ENCODE measurements around the gene ALDH3B2. TPM values are rescaled to one million over a fixed set of nuclear protein-coding genes. Genes with fewer than 3 reads are reported as not detected.
"Not testable (repeated sequence)": the region's sequence is repeated elsewhere in the genome, so short reads cannot be mapped to it uniquely, and the experiment has no call there.

The ALDH3B2 gene, protein sequence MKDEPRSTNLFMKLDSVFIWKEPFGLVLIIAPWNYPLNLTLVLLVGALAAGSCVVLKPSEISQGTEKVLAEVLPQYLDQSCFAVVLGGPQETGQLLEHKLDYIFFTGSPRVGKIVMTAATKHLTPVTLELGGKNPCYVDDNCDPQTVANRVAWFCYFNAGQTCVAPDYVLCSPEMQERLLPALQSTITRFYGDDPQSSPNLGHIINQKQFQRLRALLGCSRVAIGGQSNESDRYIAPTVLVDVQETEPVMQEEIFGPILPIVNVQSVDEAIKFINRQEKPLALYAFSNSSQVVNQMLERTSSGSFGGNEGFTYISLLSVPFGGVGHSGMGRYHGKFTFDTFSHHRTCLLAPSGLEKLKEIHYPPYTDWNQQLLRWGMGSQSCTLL
- not detected in 2 replicates for total RNA-seq

DNA sequence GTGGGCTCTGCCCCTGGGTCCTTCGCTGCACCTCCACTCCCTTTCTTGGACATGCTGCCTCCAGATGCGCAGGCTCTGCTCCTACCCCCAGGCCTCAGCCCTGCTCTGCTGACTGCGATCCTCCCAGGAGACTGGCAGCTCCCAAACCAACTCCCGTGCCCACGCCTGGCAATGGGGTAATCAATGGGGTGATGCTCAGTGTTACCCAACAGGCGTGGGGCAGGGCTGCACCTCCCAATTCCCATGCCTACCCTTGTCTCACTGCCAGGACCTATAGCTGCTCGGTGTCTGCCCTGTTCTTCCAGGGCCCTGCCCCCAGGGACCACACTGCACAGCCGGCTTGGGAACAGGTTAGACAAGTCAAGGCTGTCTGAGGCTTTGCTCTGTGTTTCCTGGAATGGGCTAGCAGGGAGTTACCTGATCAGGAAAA is at the start of gene ALDH3B2:
Gene ALDH3B2, minus strand, starts transcription at position 182 of the 430 bp plus-strand sequence. CDS start 7,688 bp downstream, outside the sequence.
- no peak for DNase-seq (ENCODE audit: low read depth, low spot score)

- not testable (repeated sequence) for DNase-seq (ENCODE audit: low read depth, low spot score)
Observed at GRCh38 chr11:67723036-67723435, 48.6 kb upstream of the ALDH3B2 start.

DNA sequence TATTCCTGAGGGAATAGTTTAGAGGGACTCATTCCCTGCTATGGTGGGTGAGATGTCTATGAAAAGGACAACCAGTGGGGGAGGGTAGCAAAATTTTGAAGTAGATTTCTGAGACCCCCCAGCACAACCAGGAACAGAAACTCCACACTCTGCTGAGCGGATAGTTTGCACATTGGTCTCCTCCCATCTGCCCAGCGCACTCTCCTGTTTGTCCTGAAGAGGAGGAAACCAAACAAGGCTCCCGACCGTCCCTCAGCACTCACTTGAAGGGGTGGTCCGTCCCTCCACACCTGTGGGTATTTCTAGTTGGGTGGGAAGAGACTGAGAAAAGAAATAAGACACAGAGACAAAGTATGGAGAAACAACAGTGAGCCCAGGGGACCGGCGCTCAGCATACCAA is 41.8 kb upstream of the ALDH3B2 start:
- DNase-seq (ENCODE audit: low read depth, low spot score), result not testable (repeated sequence)

- DNase-seq (ENCODE audit: low read depth, low spot score), result not testable (repeated sequence)
Observed at GRCh38 chr11:67715801-67716200, 41.4 kb upstream of the ALDH3B2 start.

DNA sequence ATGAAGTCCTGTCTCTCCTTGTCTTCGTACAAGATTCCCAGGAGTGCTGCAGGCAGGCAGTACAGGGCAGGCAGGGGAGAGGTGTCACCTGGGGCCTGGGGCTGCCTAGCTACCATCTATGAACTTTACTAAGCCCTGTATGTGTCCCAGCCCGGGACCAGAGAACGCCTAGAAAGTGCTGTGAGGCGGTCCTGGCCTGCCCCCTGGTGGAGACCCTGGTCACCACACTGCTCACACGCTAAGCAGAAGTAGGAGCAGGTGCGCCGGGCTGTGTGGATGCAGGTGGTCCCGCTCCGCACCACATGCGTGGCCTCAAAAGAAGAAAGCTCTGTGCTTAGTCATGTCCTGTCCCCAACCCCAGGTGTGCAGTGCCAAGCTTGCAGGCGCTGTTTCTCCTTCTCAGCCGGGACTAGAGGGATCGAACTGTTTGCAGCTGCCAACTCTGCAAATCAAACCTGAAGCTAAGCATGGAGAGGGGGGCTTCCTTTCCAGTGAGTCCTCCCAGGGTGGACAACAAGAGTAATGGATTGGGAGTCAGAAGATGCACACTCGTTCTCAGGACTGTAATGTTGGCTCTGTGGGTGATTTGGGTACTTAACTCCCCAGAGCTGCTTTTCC is 39.6 kb upstream of the ALDH3B2 start:
- not testable (repeated sequence) for DNase-seq (ENCODE audit: low read depth, low spot score)

- DNase-seq (ENCODE audit: low read depth, low spot score), result not testable (repeated sequence)
Observed at GRCh38 chr11:67711676-67712075, 37.3 kb upstream of the ALDH3B2 start.

DNA sequence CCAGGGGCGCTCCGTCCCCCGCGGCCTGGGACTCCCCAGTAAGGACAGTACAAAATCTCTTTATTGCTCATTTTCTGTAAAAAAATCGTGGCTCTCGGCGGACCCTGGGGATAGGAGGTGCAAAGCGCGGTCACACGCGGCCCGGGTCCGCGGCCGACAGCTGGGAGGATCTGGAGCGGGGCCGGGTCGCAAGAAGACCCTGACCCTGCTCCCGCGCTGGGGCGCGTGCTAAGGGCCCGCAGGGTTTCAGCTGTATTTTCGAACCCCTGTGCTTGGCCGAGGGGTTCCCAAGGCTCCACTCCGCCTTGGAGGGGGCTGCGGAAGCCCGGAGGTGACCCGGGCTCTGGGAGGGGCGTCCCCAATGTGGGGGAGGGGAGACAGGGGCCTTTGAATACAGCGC is 36.8 kb upstream of the ALDH3B2 start:
- not testable (repeated sequence) for DNase-seq (ENCODE audit: low read depth, low spot score)

DNA sequence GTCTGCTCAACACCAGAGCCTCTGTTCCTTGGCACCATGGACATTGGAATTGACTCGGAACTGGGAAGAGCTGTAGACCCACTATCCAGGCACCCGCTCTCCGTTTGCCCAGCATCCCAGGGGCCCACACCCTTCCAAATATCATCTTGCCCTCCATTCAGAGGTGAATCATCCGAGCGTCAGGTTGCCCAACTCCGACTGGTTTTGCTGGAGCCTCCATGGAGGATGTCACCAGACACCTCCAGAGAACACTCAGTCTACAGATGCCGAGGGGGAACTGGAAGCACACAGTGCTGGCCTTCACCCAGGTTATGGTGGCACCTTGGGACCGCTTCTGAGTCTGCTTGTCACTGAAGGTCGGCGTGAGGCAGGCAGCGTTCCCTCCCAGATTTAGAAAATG is 35.4 kb upstream of the ALDH3B2 start:
- not testable (repeated sequence) for DNase-seq (ENCODE audit: low read depth, low spot score)

- no peak for DNase-seq (ENCODE audit: low read depth, low spot score)
Observed at GRCh38 chr11:67705264-67705663, 30.8 kb upstream of the ALDH3B2 start.

GRCh38 chr11:67704524-67704923 is 30.1 kb upstream of the ALDH3B2 start:
- DNase-seq (ENCODE audit: low read depth, low spot score), result no peak

- DNase-seq (ENCODE audit: low read depth, low spot score), result not testable (repeated sequence)
Observed at GRCh38 chr11:67703709-67704108, 29.3 kb upstream of the ALDH3B2 start.

DNA sequence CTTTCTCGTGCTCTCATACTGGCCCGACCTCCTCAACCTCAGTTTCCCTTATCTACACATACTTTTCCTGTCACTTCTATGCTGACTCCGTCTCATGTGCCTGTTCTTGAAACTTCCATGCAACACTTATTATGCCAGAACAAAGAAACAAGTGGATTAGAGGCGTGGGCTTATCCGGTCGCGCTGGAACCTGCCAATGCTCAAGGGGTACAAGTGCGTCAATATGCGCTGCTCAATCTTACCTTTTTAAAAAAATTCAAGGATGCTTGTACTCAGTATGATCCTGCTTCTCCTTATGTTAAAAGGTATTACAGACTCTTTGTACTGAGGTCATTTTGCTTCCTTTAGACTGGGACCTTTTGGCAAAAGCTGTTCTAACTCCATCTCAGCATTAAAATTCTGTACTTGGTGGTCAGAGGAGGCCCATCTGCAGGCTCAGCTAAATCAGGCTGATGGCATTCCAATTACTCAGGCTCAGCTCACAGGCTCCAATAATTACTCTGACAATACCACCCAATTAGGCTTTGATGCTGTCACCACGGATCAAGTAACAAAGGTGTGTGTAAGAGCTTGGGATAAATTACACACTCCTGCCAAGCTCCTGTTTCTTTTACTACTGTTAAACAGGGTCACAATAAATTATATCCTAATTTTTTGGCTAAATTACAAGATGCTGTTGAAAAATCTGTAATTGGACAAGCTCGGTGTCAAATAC is 26.3 kb upstream of the ALDH3B2 start:
- no peak for DNase-seq (ENCODE audit: low read depth, low spot score)

DNA sequence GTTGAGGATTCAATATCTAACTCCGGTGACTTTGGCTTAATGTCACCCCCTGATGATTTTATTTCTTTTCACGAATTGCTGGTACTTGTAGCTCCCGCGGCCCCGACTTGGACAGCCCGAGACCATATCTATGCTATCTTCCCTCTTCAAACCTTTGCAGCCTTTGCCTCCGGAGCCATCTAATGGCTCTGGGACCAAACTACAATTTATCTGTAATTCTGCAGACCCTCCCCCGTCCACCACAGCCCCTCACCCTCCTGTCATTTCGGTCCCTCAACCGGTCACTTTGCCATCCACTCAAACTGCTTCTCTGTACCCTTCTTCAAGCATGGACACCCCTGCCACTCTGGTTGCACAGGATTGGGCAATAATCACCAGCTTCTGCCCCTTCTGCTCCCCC is 25.7 kb upstream of the ALDH3B2 start:
- DNase-seq (ENCODE audit: low read depth, low spot score), result no peak

- no peak for DNase-seq (ENCODE audit: low read depth, low spot score)
Observed at GRCh38 chr11:67699521-67699920, 25.1 kb upstream of the ALDH3B2 start.

GRCh38 chr11:67698247-67698646 is 23.8 kb upstream of the ALDH3B2 start:
- no peak for DNase-seq (ENCODE audit: low read depth, low spot score)

- no peak for DNase-seq (ENCODE audit: low read depth, low spot score)
Observed at GRCh38 chr11:67697846-67698245, 23.4 kb upstream of the ALDH3B2 start.

- DNase-seq (ENCODE audit: low read depth, low spot score), result no peak
Observed at GRCh38 chr11:67696998-67697397, 22.6 kb upstream of the ALDH3B2 start.

GRCh38 chr11:67695606-67696005 is 21.2 kb upstream of the ALDH3B2 start:
- no peak for DNase-seq (ENCODE audit: low read depth, low spot score)

GRCh38 chr11:67694875-67695555 is 20.6 kb upstream of the ALDH3B2 start:
- no peak for DNase-seq (ENCODE audit: low read depth, low spot score)

GRCh38 chr11:67691149-67691548 is 16.7 kb upstream of the ALDH3B2 start:
- DNase-seq (ENCODE audit: low read depth, low spot score), result no peak

DNA sequence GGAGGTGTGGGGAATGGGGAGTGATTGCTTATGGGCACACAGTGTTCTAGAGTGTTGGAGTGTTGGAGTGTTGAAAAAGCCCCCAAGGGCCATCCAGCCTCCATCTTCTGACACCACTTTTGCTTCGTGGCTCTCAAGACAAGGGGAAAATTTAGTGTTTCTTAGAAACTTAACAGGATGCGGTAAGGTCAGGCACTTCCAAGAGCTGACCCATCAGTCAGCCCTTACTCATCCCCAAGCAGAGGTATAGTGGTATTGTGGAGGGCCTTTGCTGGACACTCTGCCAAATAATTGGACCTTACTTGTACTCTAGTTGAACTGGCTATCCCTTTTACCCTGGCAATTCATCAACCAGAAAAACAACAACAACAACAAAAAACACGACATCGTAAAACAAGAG is 14.8 kb upstream of the ALDH3B2 start:
- no peak for DNase-seq (ENCODE audit: low read depth, low spot score)

DNA sequence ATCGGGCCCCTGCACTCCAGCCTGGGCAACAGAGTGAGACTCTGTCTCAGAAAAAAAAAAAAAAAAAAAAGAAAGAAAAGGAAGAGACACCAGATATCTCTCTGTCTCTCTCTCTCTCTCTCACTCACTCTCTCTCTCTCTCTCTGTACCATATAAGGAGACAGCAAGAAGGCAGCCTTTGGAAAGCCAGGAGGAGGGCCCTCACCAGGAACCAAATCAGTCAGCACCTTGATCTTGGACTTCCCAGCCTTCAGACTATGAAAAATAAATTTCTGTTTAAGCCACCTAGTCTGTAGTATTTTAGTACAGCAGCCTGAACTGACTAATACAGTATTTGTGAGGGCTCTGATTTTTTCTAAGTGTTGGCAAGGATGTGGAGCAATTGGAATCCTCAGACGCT is 13.6 kb upstream of the ALDH3B2 start:
- DNase-seq (ENCODE audit: low read depth, low spot score), result no peak

Measured in pulmonary artery endothelial cell (primary cell).